ENCODE measurements around the gene AP1G1.
"Not testable (repeated sequence)": the region's sequence is repeated elsewhere in the genome, so short reads cannot be mapped to it uniquely, and the experiment has no call there.

The AP1G1 gene

GRCh38 chr16:71810155-71810530 lies 1.5 kb upstream of the AP1G1 start:
- DNase-seq (ENCODE audit: low read depth in 3 of 3, low spot score in 1 of 3): not testable (repeated sequence)

DNA sequence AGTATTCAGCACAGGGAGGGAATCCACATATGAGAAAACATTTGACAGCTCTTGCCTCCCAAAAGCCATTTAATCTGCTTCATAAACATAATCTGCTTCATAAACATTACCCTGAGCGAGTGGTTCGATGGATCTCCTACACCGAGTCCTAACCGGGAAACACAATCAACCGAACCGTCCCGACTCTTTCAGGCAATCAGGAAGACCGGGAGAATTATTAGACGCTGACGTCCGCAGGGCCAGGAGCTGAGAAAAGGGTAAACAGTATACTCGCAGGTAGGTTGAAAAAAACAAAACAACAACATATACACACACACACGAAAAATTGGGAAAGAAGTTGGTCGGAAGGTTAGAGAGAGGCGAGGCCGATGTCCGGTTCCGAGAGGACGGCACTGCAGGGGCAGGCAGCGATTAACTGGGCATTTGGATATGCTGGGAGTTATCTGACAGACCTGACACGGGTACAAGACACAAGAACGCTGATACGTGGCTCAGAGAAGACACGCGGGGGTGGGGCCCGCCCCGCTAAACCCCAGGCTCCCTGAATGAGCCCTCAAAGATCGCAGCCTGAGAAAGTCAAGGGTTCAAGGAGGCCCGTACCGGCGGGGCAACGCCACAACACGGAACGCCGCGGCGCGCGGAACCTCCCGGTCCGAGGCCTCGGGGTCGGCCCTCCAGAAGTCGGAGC lies 585 bp downstream of the AP1G1 start:
- peak in 2 of 3 donors; percentile 17 to 49 for DNase-seq (ENCODE audit: low read depth in 3 of 3, low spot score in 1 of 3)

- DNase-seq (ENCODE audit: low read depth in 3 of 3, low spot score in 1 of 3): no peak
Measured at GRCh38 chr16:71803305-71803690, 5.3 kb downstream of the AP1G1 start.

DNA sequence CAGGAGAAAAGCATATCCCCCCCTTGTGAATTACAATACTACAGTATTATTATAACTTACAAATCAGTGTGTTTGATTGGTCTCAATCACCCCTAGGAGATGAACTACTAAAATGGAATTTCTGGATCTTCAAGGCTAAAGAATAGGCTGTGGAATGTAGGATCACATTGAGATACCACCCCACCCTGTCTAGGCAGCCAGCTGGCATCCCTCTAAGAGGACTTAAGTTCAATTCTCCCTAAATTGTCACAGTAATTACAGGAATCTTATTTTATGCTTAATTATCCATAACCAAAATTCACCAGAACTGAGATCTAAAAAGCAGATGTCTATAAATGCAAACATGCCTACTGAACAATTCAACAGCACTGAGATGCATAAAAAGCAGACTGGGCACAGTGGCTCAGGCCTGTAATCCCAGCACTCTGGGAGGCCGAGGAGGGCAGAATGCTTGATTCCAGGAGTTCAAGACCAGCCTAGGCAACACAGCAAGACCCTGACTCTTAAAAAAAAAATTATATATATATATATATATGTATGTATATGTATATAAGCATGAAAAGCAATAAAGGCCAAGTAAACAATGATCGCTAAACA lies 12.0 kb downstream of the AP1G1 start:
- DNase-seq (ENCODE audit: low read depth in 3 of 3, low spot score in 1 of 3): no peak

DNA sequence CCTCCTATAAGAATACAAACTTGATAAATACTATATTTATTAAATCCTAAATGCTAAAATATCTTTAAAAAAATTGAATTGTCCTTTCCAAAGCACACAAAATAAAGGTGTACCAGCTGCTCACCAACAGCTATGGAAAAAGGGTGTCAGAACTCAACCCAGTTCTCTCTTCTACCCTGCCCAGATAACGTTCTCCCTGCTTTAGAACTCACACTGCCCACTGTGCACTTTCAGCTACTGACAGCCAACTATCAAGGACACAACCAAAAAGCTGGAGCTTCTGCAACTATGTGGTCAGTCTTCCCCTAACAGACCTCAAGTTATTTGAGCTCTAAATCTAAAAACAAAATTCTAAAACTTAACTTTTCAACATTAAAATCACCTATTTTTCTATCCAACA lies 13.7 kb downstream of the AP1G1 start:
- DNase-seq (ENCODE audit: low read depth in 3 of 3, low spot score in 1 of 3): no peak

- no peak for DNase-seq (ENCODE audit: low read depth in 3 of 3, low spot score in 1 of 3)
Measured at GRCh38 chr16:71794018-71794417, 14.6 kb downstream of the AP1G1 start.

DNA sequence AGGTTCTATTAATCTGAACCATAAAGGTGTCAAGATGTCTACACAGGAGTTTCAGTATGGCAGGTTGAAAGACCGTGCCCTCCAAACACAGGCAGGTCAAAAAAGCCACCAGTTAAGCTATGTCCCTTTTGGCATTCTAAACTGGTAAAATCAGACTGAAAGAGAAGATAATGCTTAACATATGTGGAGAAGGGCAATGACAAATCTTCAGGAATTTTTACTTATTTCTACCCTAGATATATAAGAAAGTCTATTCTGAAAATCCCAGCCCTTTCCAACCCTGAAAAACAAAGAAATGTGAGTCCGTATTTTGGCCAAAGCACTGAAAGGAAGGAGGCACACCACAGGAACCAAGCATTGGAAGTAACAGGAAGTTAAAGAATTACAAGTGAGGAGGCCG lies 16.5 kb downstream of the AP1G1 start:
- DNase-seq (ENCODE audit: low read depth in 3 of 3, low spot score in 1 of 3): no peak

DNA sequence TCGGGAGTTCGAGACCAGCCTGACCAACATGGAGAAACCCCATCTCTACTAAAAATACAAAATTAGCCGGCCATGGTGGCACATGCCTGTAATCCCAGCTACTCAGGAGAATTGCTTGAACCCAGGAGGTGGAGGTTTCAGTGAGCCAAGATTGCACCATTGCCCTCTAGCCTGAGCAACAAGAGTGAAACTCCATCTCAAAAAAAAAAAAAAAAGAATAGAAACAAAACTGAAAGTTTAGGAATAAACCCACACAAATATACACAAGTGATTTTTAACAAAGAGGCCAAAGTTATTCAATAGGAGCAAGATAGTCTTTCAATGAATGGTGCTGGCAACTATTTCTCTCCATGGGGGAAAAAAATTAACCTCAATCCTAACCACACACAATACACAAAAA lies 18.3 kb downstream of the AP1G1 start:
- DNase-seq (ENCODE audit: low read depth in 3 of 3, low spot score in 1 of 3): not testable (repeated sequence)

GRCh38 chr16:71789136-71789535 lies 19.5 kb downstream of the AP1G1 start:
- no peak for DNase-seq (ENCODE audit: low read depth in 3 of 3, low spot score in 1 of 3)

DNA sequence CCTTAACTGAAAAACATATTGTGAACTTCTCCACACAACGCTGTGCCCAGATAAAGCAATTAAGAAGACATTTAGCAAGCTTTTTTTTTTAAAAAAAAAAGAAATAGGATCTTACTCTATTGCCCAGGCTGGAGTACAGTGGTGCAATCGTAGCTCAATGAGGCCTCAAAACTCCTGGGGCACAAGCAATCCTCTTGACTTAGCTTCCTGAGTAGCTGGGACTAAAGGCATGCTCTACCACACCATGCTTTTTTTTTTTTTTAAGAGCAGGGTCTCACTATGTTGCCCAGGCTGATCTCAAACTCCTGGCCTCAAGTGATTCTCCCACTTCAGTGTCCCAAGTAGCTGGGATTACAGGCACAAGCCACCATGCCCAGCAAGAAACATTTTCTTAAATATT lies 20.1 kb downstream of the AP1G1 start:
- DNase-seq (ENCODE audit: low read depth in 3 of 3, low spot score in 1 of 3): no peak

DNA sequence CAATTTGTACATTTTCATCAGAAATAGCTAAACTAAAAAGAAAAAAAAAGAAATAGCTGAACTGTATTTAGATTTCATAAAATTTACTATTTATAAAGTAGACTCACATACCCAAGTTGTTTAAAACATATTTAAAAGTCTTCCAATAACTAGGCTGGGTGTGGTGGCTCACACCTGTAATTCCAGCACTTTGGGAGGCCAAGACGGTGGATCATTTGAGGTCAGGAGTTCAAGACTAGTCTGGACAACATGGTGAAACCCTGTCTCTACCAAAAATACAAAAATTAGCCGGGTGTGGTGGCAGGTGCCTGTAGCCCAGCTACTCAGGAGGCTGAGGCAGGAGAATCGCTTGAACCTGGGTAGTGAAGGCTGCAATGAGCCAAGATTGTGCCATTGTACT lies 23.5 kb downstream of the AP1G1 start:
- not testable (repeated sequence) for DNase-seq (ENCODE audit: low read depth in 3 of 3, low spot score in 1 of 3)

- DNase-seq (ENCODE audit: low read depth in 3 of 3, low spot score in 1 of 3): no peak
Measured at GRCh38 chr16:71784093-71784492, 24.5 kb downstream of the AP1G1 start.

DNA sequence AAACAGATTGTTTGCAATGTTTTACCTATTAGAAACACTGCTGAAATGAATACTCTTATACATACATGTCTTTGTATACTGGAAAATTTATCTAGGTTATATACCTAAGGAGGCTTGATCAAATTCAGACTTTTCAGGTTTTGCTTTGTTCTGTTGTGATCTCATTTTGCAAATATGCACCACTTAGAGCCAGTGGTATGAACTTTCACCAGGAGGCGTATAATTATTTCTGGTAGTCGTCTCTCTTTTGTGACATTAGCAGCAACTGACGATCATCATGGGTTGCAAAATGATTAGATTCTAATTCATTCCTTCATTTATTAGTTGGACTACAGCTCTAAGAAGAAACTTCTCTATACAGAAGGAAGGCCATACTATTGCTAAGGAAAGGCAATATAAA lies 26.9 kb downstream of the AP1G1 start:
- no peak for DNase-seq (ENCODE audit: low read depth in 3 of 3, low spot score in 1 of 3)

DNA sequence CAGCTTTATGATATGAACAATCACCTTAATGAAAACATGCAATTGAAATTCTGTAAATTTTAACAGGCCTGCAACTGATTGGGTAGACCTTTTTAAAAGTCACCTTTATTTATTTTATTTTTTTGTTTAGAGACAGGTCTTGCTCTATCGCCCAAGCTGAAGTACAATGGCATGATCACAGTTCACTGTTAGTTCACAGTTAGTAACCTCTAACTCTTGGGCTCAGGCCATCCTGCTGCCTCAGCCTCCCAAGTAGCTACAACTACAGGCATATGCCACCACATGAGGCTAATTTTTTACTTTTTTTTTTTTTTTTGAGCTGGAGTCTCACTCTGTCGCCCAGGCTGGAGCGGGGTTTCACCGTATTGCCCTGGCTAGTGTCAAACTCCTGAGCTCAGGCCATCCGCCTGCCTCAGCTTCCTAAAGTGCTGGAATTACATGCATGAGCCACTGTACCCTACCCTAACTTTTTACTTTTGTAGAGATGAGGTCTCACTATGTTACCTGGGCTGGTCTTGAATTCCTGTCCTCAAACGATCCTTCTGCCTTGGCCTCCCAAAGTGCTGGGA lies 28.0 kb downstream of the AP1G1 start:
- DNase-seq (ENCODE audit: low read depth in 3 of 3, low spot score in 1 of 3): no peak

DNA sequence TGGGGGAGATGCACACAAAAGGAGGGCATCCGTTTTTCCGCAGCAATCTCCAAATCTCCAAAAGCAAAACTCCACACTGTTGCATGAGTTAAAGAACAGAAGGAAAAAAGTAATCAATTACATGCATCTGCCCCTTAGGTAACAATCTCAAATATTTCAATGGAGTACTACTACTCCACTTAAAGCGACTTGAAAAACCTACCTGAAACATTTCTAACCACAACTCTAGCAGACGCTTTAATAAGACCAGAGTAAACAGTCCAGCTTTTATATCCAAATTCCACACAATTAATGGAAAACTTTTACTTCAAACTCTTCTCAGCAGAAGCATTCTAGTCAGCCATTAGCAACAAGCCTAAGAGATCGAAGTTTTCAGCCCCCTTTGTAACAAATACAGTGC lies 29.9 kb downstream of the AP1G1 start:
- DNase-seq (ENCODE audit: low read depth in 3 of 3, low spot score in 1 of 3): no peak

- DNase-seq (ENCODE audit: low read depth in 3 of 3, low spot score in 1 of 3): no peak
Measured at GRCh38 chr16:71777329-71777728, 31.3 kb downstream of the AP1G1 start.

GRCh38 chr16:71775949-71776348 lies 32.7 kb downstream of the AP1G1 start:
- no peak for DNase-seq (ENCODE audit: low read depth in 3 of 3, low spot score in 1 of 3)

- DNase-seq (ENCODE audit: low read depth in 3 of 3, low spot score in 1 of 3): no peak
Measured at GRCh38 chr16:71771571-71771970, 37.1 kb downstream of the AP1G1 start.

GRCh38 chr16:71769222-71769621 lies 39.4 kb downstream of the AP1G1 start:
- no peak for DNase-seq (ENCODE audit: low read depth in 3 of 3, low spot score in 1 of 3)

GRCh38 chr16:71767060-71767900 lies 41.4 kb downstream of the AP1G1 start:
- no peak for DNase-seq (ENCODE audit: low read depth in 3 of 3, low spot score in 1 of 3)

GRCh38 chr16:71762186-71762585 lies 46.4 kb downstream of the AP1G1 start:
- DNase-seq (ENCODE audit: low read depth in 3 of 3, low spot score in 1 of 3): no peak

- no peak for DNase-seq (ENCODE audit: low read depth in 3 of 3, low spot score in 1 of 3)
Measured at GRCh38 chr16:71761097-71761496, 47.5 kb downstream of the AP1G1 start.

Data from stimulated activated CD4-positive, alpha-beta T cell treated with anti-CD3 and anti-CD28 coated beads, TNF-alpha, amount 100 ng/mL, for 1 hour (primary cell).